ENCODE data around the gene CRKL. TPM values are rescaled to one million over a fixed set of nuclear protein-coding genes. Genes with fewer than 3 reads are reported as not detected.

CRKL gene
- total RNA-seq, 1 experiment from 2014 or later = 87.7 TPM

GRCh38 chr22:20962491-20962945 is 45.3 kb downstream of the CRKL start:
- ChIA-PET RAD21 (ENCODE audit: low non-redundant PET in 1 of 2, low total read pairs in 2 of 2, uncharacterized antibody in 2 of 2, unreplicated experiment in 2 of 2) (no interaction called here), CTCF (interaction anchor here (0.6 kb wide), 1 partner anchor 916 kb away, joined by 5 read pairs; no protein-coding TSS in a partner anchor), POLR2A (no interaction called here)
- no peak overlapping the region for H3K27ac ChIP-seq (ENCODE audit: low read depth, low read length)
- no peak overlapping the region for H2AFZ ChIP-seq (ENCODE audit: low read depth, low read length, poor library complexity, severe bottlenecking)
- no peaks in the 10 kb centered on the region for H3K9me3 ChIP-seq (ENCODE audit: control insufficient read depth in 1 of 2, insufficient read depth in 1 of 2, low read depth in 1 of 2, low read length in 2 of 2)
- no peaks in the 10 kb centered on the region for H3K27me3 ChIP-seq (ENCODE audit: insufficient read depth, low read length)
- no peaks in the 10 kb centered on the region for H4K20me1 ChIP-seq (ENCODE audit: insufficient read depth)
- no peaks in the 10 kb centered on the region for H3K9me2 ChIP-seq (ENCODE audit: insufficient read depth)
- no peak for DNase-seq (ENCODE audit: low read depth, low spot score)
- H3K9ac ChIP-seq (ENCODE audit: low read length) = no peak overlapping the region
- intact Hi-C loops (cut with micrococcal nuclease) = no loop called here
- H3K79me2 ChIP-seq (ENCODE audit: insufficient read depth, low read length) = no peaks in the 10 kb centered on the region
- H3K4me1 ChIP-seq (ENCODE audit: control insufficient read depth in 1 of 2, insufficient read depth in 2 of 2, low read length in 2 of 2) = peaks cover 7 to 19% of the 10 kb centered on the region in 2 experiments
- H3K4me2 ChIP-seq (ENCODE audit: low read length) = no peak overlapping the region
- H3K36me3 ChIP-seq (ENCODE audit: control insufficient read depth in 1 of 2, insufficient read depth in 2 of 2, low read length in 2 of 2) = no peaks in the 10 kb centered on the region
- TF ChIP-seq EZH2phosphoT487 (IDR thresholded peaks at IDR 0.05; ENCODE audit: borderline replicate concordance) = no peak
- no peak for TF ChIP-seq CTCF (IDR thresholded peaks at IDR 0.05 in 2 of 3, conservative IDR thresholded peaks at IDR 0.05 in 1 of 3; ENCODE audit: borderline replicate concordance in 1 of 3, insufficient read depth in 1 of 3, low read depth in 2 of 3, low read length in 2 of 3)
- no peak for TF ChIP-seq ZFX (IDR thresholded peaks at IDR 0.05)
- no peak for TF ChIP-seq MAX (IDR thresholded peaks at IDR 0.05)
- TF ChIP-seq POLR2AphosphoS5 (IDR thresholded peaks at IDR 0.05; ENCODE audit: low read depth, low read length) = no peak
- TF ChIP-seq ELF1 (IDR thresholded peaks at IDR 0.05; ENCODE audit: borderline replicate concordance, low read depth) = no peak
- no peak for TF ChIP-seq TCF7L2 (IDR thresholded peaks at IDR 0.05; ENCODE audit: borderline replicate concordance, extremely low read depth, insufficient read depth, insufficient read length)
- TF ChIP-seq CEBPB (IDR thresholded peaks at IDR 0.05; ENCODE audit: low read depth) = no peak
- no peak for TF ChIP-seq RAD21 (IDR thresholded peaks at IDR 0.05; ENCODE audit: low read depth)
- TF ChIP-seq ZNF274 (IDR thresholded peaks at IDR 0.05; ENCODE audit: low read depth, low read length) = no peak
- TF ChIP-seq YY1 (IDR thresholded peaks at IDR 0.05; ENCODE audit: extremely low read depth, insufficient replicate concordance, low read depth, low read length) = no peak
- no peak for TF ChIP-seq ZBTB33 (IDR thresholded peaks at IDR 0.05; ENCODE audit: extremely low read depth, insufficient replicate concordance, low read length)
- TF ChIP-seq REST (IDR thresholded peaks at IDR 0.05; ENCODE audit: low read depth) = no peak
- TF ChIP-seq SRF (IDR thresholded peaks at IDR 0.05; ENCODE audit: low read depth) = no peak
- TF ChIP-seq EZH2 (IDR thresholded peaks at IDR 0.05) = no peak
- TF ChIP-seq FOSL1 (IDR thresholded peaks at IDR 0.05; ENCODE audit: low read depth) = no peak
- no peak for TF ChIP-seq ATF3 (IDR thresholded peaks at IDR 0.05)
- TF ChIP-seq EGR1 (IDR thresholded peaks at IDR 0.05; ENCODE audit: low read depth) = no peak
- no peak for TF ChIP-seq SP1 (IDR thresholded peaks at IDR 0.05; ENCODE audit: low read depth)
- no peak for TF ChIP-seq POLR2A (IDR thresholded peaks at IDR 0.05; ENCODE audit: borderline replicate concordance, extremely low read depth, insufficient read depth, insufficient read length)
- no peak overlapping the region for H3K4me3 ChIP-seq (replicated peaks in 1 of 2; ENCODE audit: low read depth in 1 of 2, low read length in 2 of 2)
- ATAC-seq = no peak
- BruUV-seq (replicated peaks) = no TSS peak

Measured in HCT116 (cell line).